HepG2 (cell line): ENCODE results near the gene MCU.

Source experiments
- EP300 ChIP-seq, 3 experiments: sonication (generic) in 1 of 3; formaldehyde crosslinking in 1 of 3; IDR thresholded peaks; 2 replicates each; pipeline versions ENCODE4 v1.5.1 to v1.6.1; 2011 to 2020; ENCODE audit warnings: low read depth in 2 of 3, low read length in 2 of 3, borderline replicate concordance in 1 of 3, improper control_type of control experiment in 1 of 3, mild to moderate bottlenecking in 1 of 3, missing genetic modification reagents in 1 of 3, moderate library complexity in 1 of 3
- IRF2 ChIP-seq: IDR thresholded peaks from 2 replicates; pipeline ENCODE4 v1.6.1; 2018; ENCODE audit warnings: missing genetic modification reagents, missing compliant biosample characterization
- MXI1 ChIP-seq: IDR thresholded peaks from 3 replicates; pipeline ENCODE4 v1.6.1; 2012; ENCODE audit warnings: low read depth, low read length, inconsistent platforms, borderline replicate concordance
- NFRKB ChIP-seq: fragments of 450-650 bp; IDR thresholded peaks from 2 replicates; pipeline ENCODE4 v1.6.1; 2017
- ZNF546 ChIP-seq: sonication (generic); formaldehyde crosslinking; conservative IDR thresholded peaks from 2 replicates; pipeline ENCODE4 v1.8.1; 2023; ENCODE audit warnings: mild to moderate bottlenecking, missing genetic modification reagents

DNA sequence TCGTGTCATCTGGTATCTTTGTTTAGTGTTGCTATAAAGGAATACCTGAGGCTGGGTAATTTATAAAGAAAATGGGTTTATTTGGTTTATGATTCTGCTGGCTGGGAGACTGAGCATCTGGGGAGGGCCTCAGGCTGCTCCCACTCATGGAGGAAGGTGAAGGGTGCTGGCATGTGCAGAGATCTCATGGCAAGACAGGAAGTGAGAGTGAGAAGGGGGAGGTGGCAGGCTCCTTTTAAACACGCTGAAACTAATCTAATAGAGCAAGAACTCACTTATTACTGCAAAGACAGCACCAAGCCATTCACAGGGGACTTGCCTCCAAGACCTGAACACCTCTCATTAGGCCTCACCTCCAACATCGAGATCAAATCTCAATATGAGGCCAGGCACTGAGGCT is 212.9 kb downstream of the MCU start:
- TF ChIP-seq ZNF546 (CRISPR knock-in tag): no peak
- no peak for TF ChIP-seq EP300 (IDR thresholded peaks at IDR 0.05; ENCODE audit: low read depth in 2 of 2, low read length in 2 of 2)
- no peak for TF ChIP-seq EP300 (CRISPR knock-in tag; IDR thresholded peaks at IDR 0.05; ENCODE audit: borderline replicate concordance)
- TF ChIP-seq MXI1: no peak
- TF ChIP-seq NFRKB: no peak
- TF ChIP-seq IRF2 (CRISPR knock-in tag): no peak
